Dermis blood vessel endothelial cell (primary cell): Measurements from ENCODE around the gene GPR84. TPM values are rescaled to one million over a fixed set of nuclear protein-coding genes. Genes with fewer than 3 reads are reported as not detected.

Source experiments
- DNase-seq: peaks from one replicate; pipeline ENCODE4 v3.0.0; 2010
- total RNA-seq: library from RNA; depleted of rRNA; stranded (reverse); fragments of >200 nt; gene quantifications from 2 replicates; pipeline ENCODE4 v1.2.3, GENCODE V29; 2014

The GPR84 gene
- total RNA-seq, 1 donor from 2014 or later = under 0.01 TPM

DNA sequence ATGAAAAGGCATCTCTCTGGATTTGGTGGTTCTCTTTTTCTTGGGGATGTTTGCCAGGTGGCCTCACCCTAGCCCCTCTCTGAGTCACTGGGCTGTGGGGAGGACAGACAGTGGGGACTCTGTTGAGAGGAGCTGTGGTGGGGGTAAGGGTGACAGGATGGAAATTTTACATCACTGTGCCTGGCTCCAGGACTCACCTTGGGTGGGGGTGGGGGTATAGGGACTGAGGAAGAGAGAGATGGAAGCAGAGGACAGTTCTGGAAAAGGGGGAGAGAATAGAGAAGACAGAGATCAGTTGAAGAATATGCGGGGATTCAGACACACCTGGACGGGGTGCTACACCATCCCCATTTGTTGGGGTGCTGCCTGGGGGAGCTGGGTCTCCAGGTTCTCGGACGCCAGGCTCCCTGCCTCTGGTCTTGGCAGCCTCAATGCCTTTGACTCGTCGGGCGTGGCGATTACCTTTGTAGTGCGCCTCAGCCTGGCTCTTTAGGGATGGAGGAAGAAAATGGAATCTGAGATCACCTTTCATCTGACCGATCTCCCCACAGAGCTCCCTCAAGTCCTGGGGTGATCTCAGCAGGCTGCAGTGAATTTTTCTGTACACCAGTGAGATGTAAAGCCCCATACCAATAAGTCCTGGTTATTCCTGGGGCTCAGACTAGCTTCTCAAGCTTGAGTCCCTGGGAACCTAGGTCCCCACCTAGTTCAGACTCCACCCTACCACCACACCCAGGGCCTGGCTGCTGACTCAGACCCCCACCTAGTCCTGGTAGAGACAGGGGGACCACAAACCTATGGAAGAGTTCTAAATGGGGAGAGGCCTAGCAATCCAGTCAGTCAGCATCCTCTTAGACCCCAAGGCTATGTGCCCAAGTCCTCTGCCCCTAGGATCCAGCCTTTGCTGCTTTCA, 9.6 kb upstream of the GPR84 start:
- DNase-seq = no peak

DNA sequence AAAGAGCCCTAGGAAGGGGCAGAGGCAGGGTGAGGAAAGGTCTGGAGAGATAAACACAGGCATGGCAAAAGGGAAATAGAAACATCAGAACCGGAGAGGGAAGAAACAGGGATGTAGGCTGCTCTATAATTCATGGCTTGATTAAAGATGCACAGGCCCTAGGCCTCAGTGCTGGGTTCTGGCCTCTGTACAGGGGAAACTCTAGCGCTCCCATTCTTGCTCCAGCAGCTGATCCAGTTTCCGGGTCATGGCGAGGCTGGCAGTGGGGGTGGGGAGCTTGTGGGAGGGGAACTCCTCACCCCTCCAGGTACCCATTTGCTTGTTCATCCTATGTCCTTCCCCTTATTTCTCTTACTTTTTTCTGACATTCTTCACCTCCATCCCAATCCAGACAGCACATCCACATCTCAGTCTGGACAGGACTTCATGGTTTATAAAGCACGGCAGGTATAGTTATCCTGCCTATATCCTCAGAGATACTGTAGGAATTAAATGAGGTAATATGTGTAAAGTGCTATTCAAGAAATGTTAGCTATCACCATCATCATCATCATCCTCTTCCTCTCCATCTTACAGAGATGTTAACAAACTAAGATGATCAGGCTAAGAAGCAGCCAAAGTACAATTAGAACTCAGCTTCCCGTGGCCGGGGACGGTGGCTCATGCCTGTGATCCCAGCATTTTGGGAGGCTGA, 8.0 kb upstream of the GPR84 start:
- no peak for DNase-seq

DNA sequence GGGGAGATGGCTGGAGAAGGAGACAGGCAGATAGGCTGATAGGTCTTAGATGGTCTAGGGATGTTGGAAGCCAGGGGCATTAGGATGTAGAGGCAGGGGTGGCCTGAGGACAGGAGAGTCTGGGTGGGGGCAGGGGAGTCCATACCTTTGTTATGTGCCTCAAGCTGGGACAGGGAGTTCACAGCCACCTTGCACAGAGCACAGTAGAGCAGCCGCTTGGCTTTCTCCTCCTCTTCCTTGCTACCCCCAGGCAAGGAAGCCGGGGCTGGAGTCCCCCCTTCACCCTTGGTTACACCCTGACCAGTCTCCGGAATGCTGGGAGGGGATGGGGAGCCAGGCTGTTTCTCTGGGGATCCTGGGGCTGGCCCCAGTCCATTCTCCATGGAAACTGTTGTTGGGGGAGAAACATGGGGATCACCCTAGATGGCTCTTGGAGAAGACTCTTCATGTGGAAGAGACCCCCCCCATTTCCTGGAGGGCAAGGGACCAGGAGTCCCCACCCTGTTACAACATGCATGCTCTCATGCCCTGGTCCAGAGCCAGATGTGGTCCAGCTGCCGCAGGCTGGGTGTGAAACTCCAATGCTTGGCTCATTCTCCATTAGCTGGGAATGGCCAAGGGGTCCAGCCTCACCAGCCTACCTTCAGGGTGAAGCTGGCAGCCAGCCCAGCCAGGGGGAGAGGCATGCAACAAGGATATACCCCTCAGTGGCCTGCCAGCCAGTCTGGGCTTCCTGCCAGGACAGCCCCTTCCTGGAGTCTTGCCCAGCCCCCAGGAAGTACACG, 7.2 kb upstream of the GPR84 start:
- no peak for DNase-seq

DNA sequence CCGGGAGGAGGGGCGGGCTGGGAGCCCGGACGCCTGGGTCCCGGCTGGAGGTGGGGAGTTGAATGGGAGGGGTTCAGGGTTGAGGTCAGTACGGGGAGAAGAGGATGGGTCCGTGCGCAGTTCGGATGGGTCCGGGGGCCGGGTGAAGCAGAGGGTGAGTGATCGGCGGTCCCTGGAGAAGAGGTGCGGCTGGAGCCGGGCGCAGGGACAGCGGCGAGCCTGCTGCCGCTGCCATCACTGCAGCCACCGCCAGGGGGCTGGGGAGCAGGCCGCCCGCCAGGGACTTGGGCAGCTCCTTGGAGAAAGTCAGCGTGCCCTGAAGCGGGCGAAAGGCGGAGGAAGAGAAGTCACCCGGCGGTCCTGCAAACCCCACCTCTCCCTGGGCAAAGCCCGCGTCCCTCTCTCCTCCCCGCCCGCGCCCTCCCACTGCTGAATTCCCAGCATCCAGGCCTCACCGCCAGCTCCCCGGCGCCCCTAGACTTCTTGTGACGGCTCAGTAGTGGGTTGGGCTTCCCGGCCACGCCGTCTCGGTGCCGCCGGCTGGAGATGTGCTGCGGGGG, 6.0 kb upstream of the GPR84 start:
- peak; percentile 87 for DNase-seq

DNA sequence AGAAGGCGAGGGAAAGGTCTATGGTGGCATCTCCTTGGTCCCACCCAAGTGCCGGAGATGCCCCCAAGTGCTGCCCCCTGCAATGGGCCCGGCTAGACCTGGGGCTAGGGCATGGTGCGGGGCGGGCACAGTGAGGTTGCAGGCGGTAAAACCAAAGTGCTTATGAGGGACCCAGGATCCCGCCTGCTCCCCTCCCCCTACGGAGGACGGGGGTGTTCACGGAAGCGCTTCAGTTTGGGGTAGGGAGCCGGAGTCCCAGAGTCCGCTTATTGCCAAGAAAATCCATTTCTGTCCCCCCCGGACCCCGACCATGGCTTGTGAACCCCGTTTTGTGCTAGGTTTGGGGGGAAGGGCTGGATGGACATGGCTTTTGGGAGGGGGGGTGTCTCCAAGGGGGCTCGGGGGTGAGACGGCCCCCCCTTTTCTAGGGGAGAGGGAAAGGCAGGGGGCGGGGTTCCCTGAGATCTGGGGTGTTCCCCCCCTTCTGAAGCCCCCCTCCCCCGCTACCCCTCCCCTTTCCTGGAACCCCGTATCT, 5.4 kb upstream of the GPR84 start:
- DNase-seq = no peak

DNA sequence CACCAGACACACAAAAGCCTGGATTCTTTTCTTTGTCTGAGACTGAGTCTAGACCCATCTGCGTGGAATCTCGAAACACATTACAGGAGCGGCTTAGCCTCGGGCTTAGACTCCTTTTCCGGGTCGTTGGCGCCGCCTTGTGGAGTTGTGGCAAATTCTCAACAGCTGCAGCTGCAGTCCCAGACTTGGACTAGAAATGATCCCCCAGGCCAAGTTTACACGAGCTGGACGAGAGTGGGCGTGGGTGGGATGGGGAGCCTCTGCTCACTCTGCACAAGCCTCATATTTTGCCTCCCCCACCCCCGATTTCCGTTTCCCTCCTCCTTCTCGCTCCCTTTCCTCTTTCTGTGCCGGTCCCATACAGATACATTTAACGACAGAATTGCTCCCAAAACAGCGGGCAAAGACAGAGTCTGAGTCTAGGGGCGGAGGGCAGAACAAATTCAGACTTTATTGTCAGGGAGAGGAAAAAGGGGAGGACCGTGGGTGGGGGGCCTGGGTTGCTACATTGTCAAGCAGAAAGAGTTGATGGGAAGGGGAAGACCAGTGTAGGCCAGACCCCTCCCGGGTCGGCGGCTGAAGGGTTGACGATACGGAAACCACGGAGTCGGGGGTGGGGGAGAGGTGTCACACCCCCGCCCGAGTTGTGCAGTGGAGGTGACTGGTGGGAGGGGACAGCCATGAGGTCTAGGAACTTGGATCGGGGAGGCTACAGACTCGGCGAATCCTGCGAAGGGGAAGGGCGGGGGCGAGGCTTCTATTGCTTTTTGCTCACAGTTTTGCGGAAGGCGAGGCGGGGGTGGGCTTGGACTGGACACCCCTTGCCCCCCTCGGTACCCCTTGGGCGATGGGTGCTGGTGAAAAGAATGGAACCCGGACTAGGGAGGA, 4.7 kb upstream of the GPR84 start:
- peak; percentile 93 for DNase-seq

DNA sequence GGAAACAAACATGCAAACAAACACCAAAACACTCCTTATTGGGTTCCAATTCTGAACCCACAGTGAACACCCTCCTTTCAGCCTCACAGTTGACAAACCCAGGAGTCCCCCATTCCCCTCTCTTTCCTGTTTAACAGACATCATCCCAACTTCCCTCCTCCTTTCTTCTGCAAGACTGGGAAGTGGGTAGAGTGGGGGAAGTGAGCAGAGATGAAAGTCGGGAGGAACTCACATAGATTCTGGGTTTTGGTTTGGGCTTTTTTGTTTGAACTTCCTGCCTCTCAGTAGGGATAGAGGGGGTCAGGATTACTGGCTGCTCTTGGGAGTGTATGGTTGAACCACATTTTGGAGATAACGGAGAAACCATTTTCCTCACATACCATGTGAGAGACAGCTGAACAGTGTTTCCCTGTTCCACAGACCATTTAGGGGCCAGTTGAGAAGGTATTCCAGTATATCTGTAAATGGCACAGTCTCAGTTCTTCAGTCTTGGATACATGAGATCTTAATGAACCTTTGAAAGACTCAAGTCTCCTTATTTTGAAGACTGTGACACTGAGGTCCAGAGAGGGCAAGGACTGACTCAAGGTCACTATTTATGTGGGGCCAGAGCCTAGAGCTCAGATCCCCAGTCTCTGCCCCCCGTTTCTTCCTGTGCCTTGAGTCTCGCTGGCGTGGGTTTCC, 3.9 kb upstream of the GPR84 start:
- no peak for DNase-seq

DNA sequence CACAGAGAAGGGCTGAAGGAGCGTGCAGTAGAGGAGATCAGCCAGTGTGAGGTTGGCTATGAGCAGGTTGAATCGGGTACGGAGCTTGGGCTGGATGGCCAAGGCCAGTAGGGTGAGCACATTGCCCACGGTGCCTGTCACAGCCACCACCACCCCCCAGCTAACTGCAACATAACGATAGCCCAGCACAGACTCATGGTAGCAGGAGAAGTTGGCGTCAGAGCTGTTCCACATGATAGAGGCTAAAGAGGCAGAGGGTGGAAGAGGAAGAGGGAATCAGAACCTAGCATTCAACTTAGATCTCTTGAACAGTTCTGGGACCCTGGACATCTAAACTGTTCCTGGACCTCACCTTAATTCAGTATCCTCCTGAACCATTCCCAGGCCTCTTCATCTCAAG, 668 bp downstream of the GPR84 start:
- DNase-seq = no peak

DNA sequence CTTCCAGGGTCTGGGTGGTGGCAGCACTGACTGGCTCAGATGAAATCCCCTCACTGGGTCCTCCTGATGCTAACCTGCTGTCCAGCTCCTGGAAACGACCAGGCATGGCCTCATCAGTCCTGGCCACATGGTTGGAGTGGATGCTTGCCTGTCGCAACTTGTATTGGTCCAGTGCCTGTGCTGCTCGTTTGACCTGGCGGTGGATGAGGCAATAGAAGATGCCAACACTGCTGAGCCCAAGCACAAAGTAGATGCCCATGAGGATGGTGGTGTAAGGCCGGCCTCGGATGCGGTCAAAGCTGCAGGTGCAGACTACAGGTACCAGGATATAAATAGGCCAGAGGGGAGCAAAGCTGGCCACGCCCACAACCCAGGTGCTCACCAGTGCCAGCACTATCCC, 1.2 kb downstream of the GPR84 start:
- DNase-seq = no peak

DNA sequence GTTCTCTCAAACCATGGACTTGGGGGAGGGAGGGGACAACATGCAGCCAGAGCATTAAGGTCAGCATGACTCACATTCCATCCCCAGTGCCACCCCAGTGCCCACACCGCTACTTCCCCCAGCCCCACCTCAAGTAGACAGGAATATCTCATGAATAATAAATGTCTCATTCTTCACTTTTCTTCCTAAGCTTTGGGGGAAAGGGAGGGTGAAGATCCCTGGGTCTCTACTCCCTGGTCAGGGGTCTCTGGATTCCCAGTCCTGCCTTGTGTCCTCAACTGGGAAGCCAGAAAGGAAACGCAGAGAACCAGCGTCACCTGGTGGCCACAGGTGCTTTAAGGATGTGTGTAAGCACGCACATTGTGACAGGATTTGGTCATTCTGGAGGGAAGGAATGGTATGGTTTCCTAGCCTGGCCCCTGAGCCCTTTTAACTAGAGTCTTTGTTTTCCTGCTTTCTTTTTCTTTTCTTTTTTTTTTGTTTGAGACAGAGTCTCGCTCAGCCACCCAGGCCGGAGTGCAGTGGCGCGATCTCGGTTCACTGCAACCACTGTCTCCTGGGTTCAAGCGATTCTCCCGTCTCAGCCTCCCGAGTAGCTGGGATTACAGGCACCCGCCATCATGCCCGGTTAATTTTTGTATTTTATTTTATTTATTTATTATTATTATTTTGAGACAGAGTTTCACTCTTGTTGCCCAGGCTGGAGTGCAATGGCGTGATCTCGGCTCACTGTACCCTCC, 3.4 kb downstream of the GPR84 start:
- DNase-seq = peak; percentile 90

DNA sequence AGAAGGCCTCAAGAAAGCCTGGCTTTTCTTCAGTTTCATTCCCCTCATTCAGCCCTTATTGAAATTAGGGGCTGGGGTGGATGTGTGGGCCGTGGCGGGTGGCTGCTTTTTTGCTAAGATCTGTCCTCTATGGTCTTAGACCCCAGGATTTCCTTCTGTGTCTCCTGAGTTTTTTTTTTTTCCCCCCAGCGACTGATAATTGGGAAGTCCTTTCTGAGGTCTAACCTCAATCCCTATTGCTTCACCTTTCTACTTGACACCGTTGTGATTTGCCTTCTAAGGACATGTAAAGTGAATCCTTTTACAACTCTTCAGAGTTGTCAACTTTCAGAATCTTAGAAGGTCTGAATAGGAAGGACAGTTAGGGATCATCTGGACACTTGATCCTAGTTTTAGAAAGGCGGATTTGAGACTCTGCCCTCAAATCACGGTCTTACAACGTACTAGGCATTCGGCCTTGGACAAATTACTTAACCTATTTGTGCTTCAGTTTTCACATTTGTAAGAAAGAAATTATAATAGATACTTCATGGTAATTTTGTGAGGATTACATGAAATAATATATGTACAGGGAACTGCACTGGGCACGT, 4.4 kb downstream of the GPR84 start:
- DNase-seq = no peak

DNA sequence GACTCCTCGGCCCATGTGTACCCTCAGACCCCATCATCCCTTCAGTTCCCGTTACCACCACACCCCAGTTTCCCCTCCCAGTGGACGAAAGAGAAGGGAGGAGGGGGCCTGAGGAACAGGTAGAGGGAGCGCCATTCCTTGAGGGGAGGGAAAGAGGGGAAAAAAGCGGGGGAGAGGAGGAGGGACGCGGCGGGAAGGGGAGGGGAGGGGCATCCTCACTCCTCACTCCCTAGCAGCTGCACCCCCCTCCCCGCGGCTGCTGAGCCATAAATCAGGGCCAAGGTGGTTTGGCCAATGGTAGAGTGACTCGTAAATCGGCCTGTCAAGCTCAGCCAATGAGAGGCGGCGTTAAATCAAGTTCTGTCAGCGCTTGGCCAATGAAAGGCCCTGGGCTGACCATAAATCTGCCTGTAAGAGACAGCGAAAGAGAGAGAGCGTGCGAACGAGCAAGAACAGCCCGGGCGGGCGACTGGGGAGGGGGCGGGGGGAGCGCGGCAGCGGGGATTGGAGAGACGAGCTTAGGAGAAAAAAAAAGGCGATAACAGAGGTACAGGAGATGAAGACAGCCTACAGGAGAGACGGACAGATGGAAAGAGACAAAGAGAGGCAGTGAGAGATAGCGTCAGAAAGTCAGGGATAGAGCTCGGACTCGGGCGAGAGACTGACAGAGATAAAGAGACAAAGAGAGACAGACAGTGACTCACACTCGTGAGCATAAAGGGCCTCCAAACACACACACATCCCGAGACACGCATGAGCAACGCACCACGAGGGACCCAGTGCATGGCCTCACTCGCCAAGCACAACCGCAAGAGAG, 5.1 kb downstream of the GPR84 start:
- peak; percentile 100 for DNase-seq

DNA sequence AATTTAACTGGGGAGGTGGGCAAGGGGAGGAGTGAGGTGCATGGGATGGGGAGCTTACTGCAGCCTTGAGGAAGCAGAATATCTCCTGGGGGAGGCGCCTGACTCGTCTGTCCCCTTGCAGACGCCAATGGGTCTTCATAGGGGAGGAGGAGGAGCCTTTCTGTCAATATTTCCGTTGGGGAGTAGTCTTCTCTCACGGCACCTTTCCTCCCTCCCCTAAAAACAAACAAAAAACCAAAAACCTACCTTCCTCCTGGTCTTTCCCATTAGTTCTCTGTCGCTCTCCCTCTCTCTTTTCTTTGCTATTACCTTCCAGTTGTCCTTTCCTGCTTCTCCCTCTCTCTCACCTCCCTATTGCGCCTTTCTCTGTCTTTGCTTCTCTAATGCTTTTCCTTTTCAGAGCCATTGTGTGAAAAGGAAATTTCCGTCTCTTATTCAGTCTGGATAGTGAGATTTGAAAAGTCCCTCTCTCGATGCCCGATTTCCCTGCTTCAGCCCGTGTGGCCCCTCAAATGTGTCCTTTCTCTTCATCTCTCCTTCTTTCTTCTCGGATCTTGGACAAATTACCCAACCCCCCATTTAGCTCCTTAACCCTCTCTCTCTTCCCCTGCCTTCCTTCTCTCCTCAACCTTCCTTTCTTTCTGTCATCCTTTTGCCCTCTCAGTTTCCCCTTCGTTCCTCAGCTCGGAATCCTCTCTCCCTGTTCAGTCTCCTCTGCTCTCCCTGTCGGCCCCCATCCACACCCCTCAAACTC, 5.9 kb downstream of the GPR84 start:
- peak; percentile 48 for DNase-seq

DNA sequence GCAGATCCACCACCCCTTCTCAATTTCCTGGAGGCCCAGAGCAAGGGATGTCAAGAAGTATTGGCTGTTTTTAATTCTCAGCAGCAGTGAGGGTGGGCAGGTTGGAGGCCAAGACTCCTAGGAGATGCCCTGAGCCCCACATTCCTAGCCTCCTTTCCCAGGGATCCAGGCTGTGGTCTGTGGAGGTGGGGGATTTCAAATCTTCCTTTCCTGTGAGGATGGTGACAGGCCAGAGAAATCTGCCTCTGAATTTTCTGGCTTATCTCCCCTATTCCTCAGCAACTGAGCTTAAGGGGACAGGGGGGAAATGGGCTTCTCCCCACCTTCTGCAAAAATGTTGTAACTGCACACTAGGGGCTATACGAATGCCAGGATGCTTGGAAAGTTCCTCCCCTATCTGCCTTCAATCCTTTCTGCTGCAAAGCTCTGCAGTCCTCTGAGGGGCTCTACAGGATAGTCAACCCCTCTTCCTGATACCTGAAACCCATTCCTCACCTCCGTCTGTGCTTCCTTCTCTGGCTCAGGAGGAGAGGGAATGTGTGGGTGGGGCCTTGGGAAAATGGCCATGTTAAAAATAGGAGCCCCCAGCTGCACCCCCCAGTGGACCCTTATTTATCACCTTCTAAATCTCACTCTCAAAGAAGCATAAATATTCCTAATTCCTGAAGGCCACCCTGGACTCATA, 6.6 kb downstream of the GPR84 start:
- DNase-seq = no peak

DNA sequence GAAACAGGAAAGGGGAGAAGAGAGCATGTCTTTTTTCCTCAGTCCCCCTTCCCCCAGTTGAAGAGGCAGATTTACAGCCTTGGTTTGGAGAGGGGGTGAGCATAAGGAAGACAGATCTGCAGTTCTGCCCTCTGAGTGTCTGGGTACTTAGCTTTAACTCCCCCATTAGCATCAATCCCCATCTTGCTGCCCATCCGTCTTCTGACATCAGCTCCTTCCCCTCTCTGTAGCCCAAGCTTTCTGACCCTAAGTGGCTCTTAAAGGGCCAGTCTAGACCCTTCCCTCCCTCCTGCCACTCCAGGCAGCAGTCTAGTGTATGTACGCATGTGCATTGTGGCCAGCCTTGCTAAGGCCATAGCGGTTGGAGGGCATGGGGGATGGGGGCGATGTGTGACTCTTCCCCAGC, 7.3 kb downstream of the GPR84 start:
- DNase-seq = no peak

DNA sequence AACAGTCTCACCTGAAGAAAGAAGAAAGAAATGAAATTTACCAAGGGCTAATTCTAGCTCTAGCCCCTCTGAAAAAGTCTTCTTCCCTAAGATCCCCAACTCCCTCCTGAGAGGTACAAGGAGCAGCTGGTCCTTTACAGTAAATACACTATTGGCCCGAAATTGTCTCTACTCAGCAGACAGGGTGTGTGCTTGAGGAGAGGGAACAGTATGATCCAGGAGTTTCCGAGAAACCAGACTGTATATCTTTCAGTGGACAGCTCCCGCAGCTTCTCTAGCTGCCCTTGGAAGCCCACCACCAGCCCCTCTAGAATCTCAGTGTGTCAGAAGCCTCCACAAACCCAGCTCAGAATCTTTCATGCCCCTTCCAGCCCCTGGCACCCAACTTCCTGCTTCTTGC, 8.1 kb downstream of the GPR84 start:
- no peak for DNase-seq

DNA sequence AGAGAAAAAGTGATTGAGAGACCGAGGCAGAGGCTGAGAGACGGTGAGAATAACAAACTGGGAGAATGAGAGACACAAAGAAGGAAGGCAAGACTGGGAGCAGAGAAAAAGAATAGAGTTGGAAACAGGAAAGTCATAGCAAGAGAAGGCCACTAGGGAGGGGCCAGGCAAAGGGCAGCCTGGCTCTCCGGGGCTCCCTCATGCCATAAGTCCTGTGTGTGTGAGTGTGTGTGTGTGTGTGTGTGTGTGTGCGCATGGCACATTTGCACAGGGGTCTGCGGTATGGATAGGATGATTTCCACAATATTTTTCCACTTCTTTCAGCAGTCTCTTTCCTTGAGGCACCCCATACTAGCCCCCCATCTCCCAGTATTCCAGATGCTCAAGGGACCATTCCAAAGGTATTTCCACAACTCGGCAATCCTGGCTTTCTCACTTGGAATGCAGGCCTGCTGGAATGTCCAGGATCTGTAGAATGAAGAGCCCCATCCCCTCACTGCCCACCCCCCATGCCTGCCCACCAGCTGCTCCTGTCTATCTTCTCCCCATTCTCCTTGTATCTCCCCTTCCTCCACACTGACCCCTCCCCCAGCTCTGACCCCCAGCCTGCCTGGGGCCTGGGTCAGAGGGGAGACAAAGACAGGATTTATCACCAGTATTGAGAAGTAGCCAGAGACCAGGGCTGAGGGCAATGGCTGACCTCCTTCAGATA, 9.0 kb downstream of the GPR84 start:
- DNase-seq = no peak
